ENCODE results near the gene C2CD5. TPM values are rescaled to one million over a fixed set of nuclear protein-coding genes. Genes with fewer than 3 reads are reported as not detected.

C2CD5 gene
- total and polyA plus RNA-seq, 2 of the 13 experiments (the other 11 are each of a cell fraction or from before 2014, with no cell fraction given): 12.6 to 14.6 TPM

DNA sequence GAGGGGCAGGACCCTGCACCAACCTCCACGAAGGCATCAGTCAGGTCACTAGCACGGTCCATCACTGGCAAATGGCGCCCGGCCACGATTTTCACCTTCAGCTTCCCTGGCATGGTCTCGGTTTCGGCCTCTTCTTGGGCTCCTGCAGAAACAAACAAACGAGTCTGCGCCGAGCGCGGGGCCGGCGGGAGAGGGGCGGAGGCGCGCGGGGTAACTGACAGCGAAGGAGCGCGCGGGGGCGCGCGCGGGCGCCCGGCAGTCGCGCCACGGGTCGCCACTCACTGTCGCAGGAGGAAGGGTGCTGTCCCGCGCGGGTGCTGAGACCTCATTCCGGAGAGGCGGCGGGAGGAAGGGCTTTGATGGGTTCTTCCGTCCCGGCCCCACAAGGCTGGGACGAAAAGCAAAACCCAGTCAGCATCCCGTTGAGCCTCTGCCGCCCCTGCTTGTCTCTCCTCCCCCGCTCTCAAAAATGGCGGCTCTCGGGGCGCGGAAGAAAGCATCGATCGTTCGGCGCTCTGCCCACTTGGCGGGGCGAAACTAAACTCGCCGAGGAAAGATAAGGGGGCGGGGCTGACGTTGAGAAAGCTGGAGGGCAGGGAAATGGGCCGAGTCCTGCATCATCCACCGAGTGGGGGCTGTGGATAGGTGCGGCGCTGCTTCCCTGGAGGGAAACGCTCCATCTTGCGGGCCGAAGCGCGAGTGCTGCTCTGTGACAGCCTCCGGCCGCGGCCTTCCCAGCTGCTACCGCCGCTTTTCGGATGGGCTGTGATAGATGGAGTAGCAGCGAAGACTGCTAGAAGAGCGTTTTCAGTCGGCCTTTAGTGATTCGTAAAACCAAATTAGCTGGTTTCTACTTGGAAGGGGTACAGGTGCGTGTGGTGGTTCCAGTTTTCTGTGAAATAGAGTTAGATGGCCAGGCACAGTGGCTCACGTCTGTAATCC is at the start of gene C2CD5 (continued):
- TF ChIP-seq, protein P1, sequence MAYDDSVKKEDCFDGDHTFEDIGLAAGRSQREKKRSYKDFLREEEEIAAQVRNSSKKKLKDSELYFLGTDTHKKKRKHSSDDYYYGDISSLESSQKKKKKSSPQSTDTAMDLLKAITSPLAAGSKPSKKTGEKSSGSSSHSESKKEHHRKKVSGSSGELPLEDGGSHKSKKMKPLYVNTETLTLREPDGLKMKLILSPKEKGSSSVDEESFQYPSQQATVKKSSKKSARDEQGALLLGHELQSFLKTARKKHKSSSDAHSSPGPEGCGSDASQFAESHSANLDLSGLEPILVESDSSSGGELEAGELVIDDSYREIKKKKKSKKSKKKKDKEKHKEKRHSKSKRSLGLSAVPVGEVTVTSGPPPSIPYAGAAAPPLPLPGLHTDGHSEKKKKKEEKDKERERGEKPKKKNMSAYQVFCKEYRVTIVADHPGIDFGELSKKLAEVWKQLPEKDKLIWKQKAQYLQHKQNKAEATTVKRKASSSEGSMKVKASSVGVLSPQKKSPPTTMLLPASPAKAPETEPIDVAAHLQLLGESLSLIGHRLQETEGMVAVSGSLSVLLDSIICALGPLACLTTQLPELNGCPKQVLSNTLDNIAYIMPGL (CRISPR knock-in tag; IDR thresholded peaks at IDR 0.05; ENCODE audit: borderline replicate concordance in 1 of 2, low read depth in 1 of 2): peak; percentile 90 to 95
- TF ChIP-seq KLF16 (CRISPR knock-in tag; IDR thresholded peaks at IDR 0.05): peak in 1 of 2 experiments; percentile 94; a peak in 2 of 4 replicates
- TF ChIP-seq, protein P2, sequence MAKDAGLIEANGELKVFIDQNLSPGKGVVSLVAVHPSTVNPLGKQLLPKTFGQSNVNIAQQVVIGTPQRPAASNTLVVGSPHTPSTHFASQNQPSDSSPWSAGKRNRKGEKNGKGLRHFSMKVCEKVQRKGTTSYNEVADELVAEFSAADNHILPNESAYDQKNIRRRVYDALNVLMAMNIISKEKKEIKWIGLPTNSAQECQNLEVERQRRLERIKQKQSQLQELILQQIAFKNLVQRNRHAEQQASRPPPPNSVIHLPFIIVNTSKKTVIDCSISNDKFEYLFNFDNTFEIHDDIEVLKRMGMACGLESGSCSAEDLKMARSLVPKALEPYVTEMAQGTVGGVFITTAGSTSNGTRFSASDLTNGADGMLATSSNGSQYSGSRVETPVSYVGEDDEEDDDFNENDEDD (CRISPR knock-in tag; IDR thresholded peaks at IDR 0.05; ENCODE audit: borderline replicate concordance): peak; percentile 91; the same call in 1 of the 2 replicates
- peak; percentile 76 for TF ChIP-seq HNRNPLL (IDR thresholded peaks at IDR 0.05; ENCODE audit: low read depth, low read length, poor library complexity, severe bottlenecking)
- TF ChIP-seq ZNF543 (CRISPR knock-in tag; IDR thresholded peaks at IDR 0.05): peak; percentile 34; the same call in 1 of the 2 replicates
- TF ChIP-seq ZZZ3 (CRISPR knock-in tag; IDR thresholded peaks at IDR 0.05; ENCODE audit: borderline replicate concordance): 0 out of 2 replicates have a peak, but pooled peaks have one; percentile 35
- TF ChIP-seq ZNF660 (CRISPR knock-in tag; IDR thresholded peaks at IDR 0.05; ENCODE audit: borderline replicate concordance, low read depth): no peak
- no peak for TF ChIP-seq ZNF530 (CRISPR knock-in tag; IDR thresholded peaks at IDR 0.05; ENCODE audit: low read depth)
- TF ChIP-seq, protein P3, sequence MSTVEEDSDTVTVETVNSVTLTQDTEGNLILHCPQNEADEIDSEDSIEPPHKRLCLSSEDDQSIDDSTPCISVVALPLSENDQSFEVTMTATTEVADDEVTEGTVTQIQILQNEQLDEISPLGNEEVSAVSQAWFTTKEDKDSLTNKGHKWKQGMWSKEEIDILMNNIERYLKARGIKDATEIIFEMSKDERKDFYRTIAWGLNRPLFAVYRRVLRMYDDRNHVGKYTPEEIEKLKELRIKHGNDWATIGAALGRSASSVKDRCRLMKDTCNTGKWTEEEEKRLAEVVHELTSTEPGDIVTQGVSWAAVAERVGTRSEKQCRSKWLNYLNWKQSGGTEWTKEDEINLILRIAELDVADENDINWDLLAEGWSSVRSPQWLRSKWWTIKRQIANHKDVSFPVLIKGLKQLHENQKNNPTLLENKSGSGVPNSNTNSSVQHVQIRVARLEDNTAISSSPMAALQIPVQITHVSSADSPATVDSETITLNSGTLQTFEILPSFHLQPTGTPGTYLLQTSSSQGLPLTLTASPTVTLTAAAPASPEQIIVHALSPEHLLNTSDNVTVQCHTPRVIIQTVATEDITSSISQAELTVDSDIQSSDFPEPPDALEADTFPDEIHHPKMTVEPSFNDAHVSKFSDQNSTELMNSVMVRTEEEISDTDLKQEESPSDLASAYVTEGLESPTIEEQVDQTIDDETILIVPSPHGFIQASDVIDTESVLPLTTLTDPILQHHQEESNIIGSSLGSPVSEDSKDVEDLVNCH (CRISPR knock-in tag; IDR thresholded peaks at IDR 0.05): no peak
- TF ChIP-seq ZNF749 (CRISPR knock-in tag; IDR thresholded peaks at IDR 0.05; ENCODE audit: borderline replicate concordance): peak; percentile 90; the same call in 1 of the 2 replicates
- no peak for TF ChIP-seq ZNF577 (CRISPR knock-in tag; IDR thresholded peaks at IDR 0.05; ENCODE audit: borderline replicate concordance, low read depth)
- no peak for TF ChIP-seq MBNL3 (CRISPR knock-in tag; conservative IDR thresholded peaks at IDR 0.05)
- TF ChIP-seq THYN1 (CRISPR knock-in tag; IDR thresholded peaks at IDR 0.05; ENCODE audit: borderline replicate concordance, low read depth): 0 out of 2 replicates have a peak, but pooled peaks have one; percentile 22
- TF ChIP-seq NCOA5 (CRISPR knock-in tag; IDR thresholded peaks at IDR 0.05): no peak
- peak; percentile 71; the same call in 1 of the 2 replicates for TF ChIP-seq ZNF264 (CRISPR knock-in tag; IDR thresholded peaks at IDR 0.05)
- TF ChIP-seq SIN3A (IDR thresholded peaks at IDR 0.05; ENCODE audit: borderline replicate concordance, low read depth, low read length): peak; percentile 52; the same call in 1 of the 2 replicates
- TF ChIP-seq IRF2 (CRISPR knock-in tag; IDR thresholded peaks at IDR 0.05): peak; percentile 93
- TF ChIP-seq U2AF2 (IDR thresholded peaks at IDR 0.05; ENCODE audit: low read depth, low read length): 0 out of 2 replicates have a peak, but pooled peaks have one; percentile 60
- TF ChIP-seq MIXL1 (CRISPR knock-in tag; IDR thresholded peaks at IDR 0.05): no peak; the same call in 1 of the 2 replicates
- TF ChIP-seq, protein P4, sequence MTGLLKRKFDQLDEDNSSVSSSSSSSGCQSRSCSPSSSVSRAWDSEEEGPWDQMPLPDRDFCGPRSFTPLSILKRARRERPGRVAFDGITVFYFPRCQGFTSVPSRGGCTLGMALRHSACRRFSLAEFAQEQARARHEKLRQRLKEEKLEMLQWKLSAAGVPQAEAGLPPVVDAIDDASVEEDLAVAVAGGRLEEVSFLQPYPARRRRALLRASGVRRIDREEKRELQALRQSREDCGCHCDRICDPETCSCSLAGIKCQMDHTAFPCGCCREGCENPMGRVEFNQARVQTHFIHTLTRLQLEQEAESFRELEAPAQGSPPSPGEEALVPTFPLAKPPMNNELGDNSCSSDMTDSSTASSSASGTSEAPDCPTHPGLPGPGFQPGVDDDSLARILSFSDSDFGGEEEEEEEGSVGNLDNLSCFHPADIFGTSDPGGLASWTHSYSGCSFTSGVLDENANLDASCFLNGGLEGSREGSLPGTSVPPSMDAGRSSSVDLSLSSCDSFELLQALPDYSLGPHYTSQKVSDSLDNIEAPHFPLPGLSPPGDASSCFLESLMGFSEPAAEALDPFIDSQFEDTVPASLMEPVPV (CRISPR knock-in tag; IDR thresholded peaks at IDR 0.05): no peak
